Measurements from ENCODE around the gene ZBTB7C. TPM values are rescaled to one million over a fixed set of nuclear protein-coding genes. Genes with fewer than 3 reads are reported as not detected.

The ZBTB7C gene
- total RNA-seq, 1 donor from 2014 or later: 0.06 TPM

DNA sequence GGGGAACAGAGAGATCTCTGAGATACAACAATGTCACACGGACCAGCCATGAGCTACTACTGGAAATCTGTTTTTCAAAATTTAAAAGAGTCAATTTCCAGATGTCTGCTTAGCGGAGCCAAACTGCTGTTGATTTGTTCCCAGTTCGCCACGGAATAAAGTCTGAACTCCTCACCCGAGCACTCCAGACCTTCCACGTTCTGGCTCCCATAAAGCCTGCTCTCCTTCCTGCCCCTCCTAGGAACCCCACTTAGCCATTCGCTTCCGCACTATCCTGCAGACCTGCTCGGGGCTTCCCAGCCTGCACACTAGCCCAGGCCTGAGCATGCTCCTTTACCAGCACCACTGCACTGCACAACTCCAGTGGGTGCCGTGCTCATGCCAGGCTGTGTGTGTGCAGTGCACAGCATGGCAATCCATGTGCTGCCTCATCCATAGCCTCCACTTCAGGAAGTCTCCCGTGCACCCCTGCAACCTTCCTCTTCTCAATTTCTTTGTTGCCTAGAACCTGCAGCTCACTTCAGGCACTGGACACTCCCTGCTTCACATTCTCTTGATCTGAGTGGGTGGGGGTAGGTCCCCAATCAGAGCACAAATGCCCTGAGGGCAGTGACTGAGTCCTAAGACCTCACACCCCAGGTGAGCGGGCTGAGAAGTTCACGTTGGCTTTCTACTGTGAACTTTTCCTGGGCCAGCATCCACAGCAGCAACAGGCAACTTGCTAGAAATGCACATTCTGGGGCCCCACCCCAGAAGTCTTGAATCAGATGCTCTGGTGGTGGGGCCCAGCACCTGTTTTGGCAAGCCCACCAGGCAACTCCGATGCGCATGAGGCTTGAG is 53.7 kb downstream of the ZBTB7C start:
- no peak for DNase-seq (ENCODE audit: extremely low read depth, low read depth, low spot score)

DNA sequence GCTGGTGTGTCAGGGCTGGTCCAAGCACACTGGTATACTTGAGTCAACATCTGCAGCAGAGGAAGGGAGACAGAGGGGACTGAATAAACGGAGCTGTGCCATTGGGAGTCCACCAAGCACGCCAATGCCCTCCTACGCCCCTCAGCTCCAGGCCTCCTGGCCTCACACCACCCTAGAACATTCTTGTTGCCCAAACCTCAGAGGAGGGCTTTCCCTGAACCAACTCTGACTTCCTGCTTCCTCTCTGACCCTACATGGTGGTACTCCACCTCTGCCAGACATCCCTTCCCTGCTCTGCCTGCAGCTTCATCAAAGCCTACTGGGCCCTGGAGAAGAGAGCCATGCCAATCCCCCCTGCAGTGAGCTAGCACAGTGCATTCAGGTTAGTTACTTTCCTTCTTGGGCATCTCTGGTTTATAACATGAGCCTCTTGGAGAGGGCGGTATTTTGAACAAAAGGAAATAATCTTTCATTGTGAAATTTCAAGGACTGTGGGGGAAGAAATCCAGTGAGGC is 54.4 kb downstream of the ZBTB7C start:
- no peak for DNase-seq (ENCODE audit: extremely low read depth, low read depth, low spot score)

DNA sequence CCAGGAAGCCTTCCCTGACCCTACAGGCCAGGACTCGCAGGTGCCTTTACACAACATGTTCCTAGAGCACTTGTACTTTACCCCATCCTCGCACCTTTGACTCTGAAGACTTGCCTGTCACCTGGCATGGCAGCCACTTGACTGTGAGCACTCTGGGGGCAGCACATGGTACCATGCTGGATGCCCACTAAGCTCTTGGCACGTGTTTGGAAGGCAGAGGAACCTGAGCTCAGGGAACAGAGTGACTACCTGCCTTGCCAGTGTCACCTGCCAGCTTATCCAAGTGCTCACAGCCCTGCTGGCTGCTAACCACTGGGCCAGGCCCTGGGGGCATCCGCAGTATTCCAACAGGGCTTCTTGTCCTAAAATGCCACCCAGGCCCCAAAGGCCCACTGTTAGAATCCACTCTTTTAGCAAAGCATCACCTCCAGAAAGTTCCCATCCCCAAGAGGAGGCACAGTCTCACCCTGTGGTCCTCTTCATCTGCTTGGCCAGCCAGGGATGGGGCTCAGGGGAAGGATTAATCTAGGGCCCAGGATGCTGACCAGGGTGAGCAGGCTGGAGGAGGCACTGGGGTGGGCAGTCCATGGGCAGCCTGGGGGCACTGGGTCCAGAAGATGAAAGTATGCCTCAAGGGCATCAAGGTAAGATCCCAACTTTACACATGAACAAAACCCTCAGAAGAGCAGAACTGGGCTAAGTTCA is 57.0 kb downstream of the ZBTB7C start:
- DNase-seq (ENCODE audit: extremely low read depth, low read depth, low spot score): no peak

DNA sequence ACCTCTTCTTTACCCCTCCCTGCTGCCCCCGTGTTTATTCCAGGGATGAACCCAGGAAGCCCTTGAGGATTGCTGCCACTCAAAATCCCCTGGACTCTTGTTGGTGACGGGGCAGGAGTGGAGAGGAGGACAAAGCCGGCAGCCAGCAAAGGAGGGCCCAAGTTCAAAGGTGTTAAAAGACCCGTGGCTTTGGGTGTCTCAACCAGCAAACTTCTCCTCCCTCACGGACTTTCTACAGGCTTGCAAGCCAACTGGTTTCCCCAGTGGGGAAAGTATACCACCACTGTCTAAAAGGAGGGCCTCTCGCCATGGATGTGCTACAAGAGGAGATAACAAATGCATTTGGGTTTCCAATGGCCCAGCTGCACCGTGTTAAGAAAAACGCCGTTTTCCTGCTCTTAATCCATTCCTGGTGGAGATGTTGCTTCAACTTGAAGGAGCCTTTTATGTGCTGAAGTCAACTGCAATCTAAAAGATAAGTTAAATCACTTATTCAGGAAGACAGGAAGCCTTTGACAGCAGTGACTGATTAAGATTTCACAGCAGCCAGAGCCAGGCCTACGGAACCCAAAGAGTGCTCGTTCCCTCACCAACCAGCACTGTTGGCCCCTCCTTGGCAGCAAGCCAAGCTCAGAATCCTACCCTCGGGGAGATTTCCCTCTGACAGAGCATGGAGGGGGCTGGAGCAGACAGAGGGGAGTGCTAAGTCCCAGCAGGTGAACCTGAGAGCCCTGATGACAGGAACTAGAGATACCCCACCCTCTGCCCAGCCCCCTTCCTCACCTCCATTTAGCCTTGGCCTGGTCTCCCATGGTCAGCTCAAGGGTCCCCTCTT is 57.8 kb downstream of the ZBTB7C start:
- no peak for DNase-seq (ENCODE audit: extremely low read depth, low read depth, low spot score)

DNA sequence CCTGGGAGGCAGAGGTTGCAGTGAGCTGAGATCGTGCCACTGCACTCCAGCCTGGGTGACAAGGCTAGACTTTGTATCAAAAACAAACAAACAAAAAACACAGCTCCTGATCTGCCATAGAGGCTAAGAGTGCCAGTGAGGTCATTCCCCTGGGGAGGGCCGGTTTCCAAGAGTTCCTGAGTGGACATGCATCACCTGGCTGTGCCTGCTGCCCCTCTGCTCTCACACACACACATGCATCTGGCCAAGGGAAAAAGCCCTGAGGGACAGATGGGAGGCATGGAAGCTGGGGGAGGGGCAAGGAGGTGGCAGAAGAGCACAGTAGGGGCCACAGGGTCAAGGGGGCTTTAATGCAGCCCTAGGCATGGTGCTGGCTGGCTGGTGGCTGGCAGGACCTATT is 60.4 kb downstream of the ZBTB7C start:
- no peak for DNase-seq (ENCODE audit: extremely low read depth, low read depth, low spot score)

DNA sequence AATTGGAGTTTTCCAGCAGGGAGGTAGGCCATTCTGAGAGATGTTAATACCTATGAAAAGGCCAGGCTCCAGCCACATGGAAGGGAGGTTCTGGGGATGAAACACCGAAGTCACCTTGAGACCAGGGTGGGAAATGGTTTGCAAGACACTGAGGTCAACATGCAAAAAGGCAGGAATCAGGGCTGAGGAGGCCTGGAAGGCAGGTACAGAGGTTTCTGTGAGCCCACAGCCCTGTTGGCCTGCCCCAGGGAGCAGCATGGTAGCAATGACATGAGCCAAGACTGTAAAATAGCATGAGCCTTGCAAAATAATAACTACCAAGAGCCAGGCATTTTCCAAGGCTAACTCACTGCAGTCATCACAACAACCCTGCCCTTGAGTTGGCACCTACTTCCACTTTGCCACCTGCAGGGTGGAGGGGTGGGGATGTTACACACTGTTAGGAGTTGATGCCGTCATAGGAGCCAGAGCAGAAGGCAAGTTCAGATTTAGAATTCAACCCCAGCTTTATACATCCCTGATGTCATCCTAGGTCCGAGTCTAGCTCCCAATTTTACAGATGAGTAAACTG is 61.3 kb downstream of the ZBTB7C start:
- no peak for DNase-seq (ENCODE audit: extremely low read depth, low read depth, low spot score)

DNA sequence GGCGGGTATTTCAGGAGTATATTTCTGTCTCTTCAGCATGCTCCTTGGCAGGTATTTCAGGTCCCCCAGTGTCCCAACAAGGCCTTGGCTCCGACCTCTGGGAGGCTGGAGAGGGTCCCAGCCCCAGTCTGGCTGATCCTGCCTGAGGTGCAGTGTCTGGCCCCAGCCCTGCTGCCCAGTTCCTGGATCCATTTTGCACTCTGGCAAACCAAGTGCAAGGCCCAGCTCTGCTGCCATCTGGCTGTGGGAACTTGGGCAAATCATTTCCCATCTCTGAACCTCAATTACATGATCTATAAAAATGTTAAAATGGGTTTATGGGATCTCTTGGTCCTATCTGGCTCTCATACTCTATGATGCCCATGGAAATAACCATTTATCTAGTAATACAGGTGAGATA is 63.6 kb downstream of the ZBTB7C start:
- DNase-seq (ENCODE audit: extremely low read depth, low read depth, low spot score): no peak

DNA sequence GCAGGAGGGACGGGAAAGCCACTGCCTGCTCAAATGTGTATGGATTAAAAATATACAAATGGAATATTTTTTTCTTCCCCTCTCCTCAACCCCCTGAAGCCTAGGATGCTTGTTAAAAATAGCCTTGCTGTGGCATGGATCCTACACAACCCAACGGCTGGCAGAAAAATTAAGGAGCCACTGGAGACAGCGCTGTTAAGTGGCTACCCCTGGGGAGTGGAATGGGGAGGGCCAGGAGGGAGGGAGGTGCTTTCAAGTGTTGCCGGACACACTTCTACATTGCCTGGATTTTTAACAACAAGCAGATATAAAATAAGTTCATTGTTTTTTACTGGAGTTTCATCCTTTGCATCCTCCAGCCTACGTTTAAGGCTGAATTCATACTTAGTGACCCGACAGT is 66.6 kb downstream of the ZBTB7C start:
- no peak for DNase-seq (ENCODE audit: extremely low read depth, low read depth, low spot score)

DNA sequence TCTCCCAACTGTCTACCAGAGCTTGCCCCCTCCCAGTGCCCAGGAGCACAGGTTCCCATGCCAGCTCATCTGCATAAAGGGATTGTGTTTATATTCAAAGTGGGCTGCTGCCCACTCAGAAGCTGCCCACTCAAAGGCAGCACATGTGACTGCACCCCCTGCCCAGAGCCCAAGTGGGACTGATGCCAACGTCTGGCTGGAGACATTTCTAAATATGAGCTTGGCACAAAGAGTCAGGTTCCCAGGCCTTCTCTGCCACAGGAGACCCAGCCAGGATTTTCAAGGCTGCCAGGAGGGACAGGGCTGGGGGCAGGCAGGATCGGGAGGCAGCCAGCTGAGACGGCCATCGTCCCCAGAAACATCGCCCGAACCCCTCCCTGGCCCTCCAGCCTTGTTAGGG is 67.1 kb downstream of the ZBTB7C start:
- no peak for DNase-seq (ENCODE audit: extremely low read depth, low read depth, low spot score)

DNA sequence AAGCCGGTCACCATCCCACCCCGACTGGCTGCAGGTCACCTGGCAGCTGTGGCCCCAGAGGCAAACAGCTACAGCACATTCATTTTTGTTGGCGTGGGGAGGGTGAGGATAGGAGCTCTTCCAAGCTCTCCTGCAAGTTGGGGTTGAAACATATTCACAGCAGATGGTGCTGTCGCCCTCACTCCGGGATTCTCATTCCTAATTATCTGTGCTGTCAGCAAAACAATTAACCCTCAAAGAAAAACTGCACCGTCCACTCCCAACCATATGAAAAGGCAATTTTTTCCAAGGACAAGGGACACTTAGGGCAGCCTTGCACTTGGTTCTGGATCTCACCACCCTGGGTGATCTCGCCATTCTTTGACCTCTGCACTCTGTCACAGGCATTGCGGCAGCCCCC is 68.6 kb downstream of the ZBTB7C start:
- no peak for DNase-seq (ENCODE audit: extremely low read depth, low read depth, low spot score)

DNA sequence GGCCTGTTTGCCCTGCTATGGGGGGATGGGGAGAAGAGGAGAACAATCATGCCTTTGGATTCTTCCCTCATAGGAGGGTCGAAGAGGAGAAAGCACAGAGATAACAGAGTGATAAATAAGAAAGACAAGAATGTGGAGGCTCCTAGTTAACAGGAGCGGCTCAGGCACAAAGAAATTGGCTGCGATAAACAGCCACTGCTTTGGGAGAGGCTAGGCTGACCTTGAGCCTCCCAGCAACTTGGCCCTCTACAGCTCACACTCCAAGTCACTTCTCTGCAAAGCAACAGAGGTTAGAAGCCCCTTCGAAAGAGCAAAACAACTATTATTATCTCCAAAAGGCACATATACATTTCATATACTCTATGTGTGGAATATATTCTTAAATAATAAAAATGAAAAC is 69.5 kb downstream of the ZBTB7C start:
- no peak for DNase-seq (ENCODE audit: extremely low read depth, low read depth, low spot score)

DNA sequence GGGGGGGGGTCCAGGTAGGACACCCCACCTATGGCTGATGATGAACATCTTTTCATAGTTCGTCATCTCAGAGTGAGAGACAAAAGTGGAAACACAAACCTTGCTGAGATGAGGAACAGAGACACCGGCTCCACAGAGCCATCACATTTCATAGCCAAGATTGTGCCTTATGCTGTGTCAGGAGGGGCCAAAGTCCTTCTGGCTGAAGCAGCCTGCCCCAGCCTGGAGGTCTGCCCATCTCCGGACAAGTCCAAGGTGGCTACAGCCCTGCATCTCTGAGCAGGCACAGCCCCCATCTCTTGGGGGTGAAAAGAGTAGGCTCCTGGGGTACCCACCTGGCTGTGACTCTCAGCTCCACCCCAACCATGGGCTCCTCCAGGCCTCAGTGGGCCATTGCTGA is 70.3 kb downstream of the ZBTB7C start:
- DNase-seq (ENCODE audit: extremely low read depth, low read depth, low spot score): no peak

DNA sequence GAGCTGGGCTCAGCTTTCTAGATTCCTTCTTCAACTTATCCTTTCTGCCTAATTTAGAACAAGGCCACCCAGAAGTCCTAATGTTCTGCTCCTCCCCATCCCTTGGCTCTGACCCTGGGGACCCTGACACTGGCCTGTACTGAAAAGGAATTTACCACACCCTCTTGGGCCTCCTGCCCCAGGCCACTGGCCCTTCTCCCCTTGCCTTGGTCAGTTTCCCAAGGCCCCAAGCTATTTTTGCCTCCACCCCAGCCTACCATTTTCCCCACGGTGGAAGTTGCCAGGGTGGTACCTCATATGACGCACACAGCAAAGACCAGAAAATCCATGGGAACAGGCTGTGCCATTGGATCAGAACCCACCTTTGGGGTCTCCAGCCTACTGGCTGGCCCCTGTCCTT is 72.1 kb downstream of the ZBTB7C start:
- no peak for DNase-seq (ENCODE audit: extremely low read depth, low read depth, low spot score)

DNA sequence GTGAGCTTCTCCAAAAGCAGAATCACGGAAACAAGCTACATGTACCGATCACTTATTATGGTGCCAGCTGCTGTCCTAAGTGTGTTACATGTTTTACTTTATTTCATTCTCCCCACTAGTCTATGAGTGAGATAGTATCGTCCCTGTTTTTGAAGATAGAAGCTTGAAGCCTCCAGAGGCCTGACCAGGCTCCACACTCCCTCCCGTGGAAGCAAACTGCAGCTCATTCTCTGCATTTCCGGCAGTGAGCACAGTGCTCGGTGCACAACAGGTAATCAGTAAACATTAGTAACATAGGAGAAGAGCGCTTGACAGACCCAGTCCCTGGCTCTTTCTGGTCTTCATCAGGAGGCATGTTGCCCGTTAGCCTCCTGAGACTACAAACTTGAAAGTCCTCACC is 72.9 kb downstream of the ZBTB7C start:
- DNase-seq (ENCODE audit: extremely low read depth, low read depth, low spot score): no peak

DNA sequence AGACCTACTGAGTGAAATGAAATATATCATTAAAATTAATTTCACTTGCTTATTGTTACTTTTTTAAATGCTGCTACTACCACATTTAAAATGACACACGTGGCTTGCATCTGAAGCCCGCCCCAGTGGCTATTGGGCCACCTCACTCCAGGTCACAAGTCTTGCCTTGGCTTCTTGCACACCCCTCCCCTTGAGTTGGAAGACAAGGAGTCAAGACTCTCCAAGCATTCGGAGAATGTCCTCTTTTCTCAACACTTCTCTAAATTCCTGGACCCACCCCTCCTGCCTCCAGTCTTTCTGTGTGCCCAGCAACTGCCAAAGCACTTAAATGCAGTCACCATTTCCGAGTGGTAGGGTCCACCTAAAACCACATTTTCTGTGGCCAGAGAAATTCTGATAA is 73.4 kb downstream of the ZBTB7C start:
- DNase-seq (ENCODE audit: extremely low read depth, low read depth, low spot score): no peak

DNA sequence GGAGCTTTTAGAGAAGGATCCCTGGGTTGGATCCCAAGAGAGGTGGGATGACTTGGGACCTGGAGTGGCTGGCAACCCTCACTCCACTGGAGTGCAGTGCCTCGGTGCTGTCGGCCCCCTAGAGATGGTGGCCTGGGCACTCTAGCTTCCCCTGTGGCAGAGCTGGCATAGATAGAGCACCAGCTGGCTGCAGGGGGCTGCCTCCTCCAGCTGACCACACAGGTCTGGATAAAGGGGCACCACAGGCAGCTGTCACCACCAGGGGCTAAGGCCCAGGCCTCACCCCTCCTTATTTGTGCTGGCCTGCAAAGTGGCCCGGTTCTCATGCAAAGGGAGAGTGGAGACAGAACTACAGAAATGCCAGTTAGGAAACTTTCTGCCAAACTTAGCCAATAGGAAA is 74.3 kb downstream of the ZBTB7C start:
- DNase-seq (ENCODE audit: extremely low read depth, low read depth, low spot score): no peak

DNA sequence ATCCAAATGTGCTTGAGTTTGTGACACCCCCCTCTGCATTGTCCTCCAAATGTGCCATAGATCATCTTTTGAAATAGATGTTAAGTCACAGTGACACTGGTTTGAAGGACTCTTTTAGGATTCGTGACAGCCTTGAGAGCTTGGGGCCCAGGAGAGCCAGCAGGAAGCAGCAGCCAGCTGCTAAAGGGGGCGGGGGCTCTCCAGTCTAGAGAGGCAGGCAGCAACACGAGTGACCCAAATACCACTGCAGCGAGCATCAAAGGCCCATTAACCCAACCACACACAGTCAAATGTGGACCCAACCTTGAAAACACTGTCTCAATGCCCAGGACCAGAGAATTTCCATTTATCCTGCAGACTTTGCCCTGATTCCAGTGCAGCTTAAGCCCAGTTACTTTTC is 75.6 kb downstream of the ZBTB7C start:
- no peak for DNase-seq (ENCODE audit: extremely low read depth, low read depth, low spot score)

DNA sequence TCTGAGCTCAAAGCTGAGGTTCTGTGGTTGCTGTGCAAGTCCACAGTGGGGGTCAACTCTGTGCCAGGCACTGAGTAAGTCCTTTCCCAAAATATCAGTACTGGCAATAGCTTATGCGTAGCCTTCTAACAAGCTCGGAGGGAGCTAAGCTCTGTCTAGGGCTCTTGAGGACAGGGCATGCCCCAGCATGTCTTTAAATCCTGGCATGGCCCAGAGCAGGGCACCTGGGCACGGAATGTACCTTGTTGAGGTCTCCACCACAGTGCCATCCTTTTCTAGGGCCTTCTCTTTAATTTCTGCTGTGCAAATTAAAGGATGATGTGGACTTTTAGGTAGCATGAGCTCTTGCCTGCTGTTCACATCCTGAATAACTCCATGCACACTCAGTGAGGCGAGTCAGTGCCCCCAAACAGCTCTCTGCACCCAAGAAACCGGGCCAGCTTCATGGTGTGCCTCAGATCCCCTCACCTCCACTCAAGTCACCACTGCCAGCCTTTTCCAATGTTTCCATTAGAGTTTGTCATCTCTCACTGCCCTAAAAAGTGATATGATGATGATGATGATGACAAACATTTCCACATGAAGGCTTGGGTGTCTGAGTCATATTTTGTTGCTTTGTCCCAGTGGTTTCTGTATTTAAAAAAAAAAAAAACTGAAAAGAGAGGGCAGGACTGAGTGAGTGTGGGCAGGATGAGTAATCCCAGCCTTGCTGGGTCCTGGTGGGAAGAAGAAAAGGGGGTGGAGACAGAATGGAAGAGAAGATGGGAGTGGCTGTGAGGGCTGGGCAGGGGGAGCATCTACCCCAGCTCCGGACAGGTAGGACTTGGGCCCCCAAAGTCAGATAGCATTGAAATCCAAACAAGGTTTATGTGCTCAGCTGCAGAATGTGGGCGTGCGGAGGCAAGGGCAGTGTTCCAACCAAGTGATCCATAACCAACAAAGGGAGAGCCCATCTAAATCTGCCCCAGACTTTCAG is 78.9 kb downstream of the ZBTB7C start:
- DNase-seq (ENCODE audit: extremely low read depth, low read depth, low spot score): no peak

DNA sequence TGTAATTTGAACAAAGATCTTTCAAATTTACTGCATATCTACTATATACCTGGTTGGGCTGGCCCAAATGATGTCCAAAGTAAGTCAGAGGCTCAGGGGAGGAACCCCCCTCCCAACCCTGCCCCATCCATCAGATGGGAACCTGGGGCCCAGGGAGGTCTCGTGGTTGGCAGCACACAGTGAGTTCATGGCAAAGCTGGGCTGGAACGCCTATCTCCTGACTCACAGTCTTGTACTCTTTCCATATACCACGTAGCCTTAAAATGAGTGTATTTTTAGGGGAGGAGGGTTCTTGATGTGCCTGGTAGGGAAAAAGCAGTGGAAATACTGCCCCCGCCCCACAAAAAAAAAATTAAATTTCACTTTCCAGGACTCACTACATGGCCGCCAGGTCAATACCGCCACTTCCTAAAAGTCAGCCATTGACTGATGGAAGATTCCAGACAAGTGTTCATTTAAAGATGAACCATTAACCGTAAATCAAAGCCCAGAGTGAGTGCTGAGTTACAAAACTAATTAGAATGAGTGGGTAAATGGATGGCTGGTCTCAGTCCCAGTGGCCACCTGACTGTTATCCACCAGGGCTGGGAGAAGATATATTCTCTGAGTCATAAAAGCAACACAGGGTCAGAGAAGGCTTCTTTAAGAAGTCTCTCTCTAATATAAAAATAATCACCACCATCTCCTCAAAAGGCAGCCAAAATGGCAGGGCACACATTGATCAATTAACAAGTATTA is 80.5 kb downstream of the ZBTB7C start:
- no peak for DNase-seq (ENCODE audit: extremely low read depth, low read depth, low spot score)
